ENCODE results near the gene IQSEC1.
"Not testable (repeated sequence)": the region's sequence is repeated elsewhere in the genome, so short reads cannot be mapped to it uniquely, and the experiment has no call there.

The IQSEC1 gene

GRCh38 chr3:12884790-12885582, 188.2 kb downstream of the IQSEC1 start:
- DNase-seq, result no peak

GRCh38 chr3:12884186-12884680, 189.0 kb downstream of the IQSEC1 start:
- no peak for DNase-seq

GRCh38 chr3:12882336-12883310, 190.6 kb downstream of the IQSEC1 start:
- DNase-seq, result no peak

- DNase-seq, result not testable (repeated sequence)
Measured at GRCh38 chr3:12881858-12882257, 191.4 kb downstream of the IQSEC1 start.

- no peak for DNase-seq
Measured at GRCh38 chr3:12879191-12879815, 193.9 kb downstream of the IQSEC1 start.

- DNase-seq, result not testable (repeated sequence)
Measured at GRCh38 chr3:12878758-12879157, 194.5 kb downstream of the IQSEC1 start.

- no peak for DNase-seq
Measured at GRCh38 chr3:12878141-12878574, 195.1 kb downstream of the IQSEC1 start.

- no peak for DNase-seq
Measured at GRCh38 chr3:12877040-12877439, 196.2 kb downstream of the IQSEC1 start.

- DNase-seq, result no peak
Measured at GRCh38 chr3:12875857-12876836, 197.1 kb downstream of the IQSEC1 start.

- no peak for DNase-seq
Measured at GRCh38 chr3:12871404-12871983, 201.7 kb downstream of the IQSEC1 start.

GRCh38 chr3:12870942-12871341, 202.3 kb downstream of the IQSEC1 start:
- no peak for DNase-seq

GRCh38 chr3:12869035-12869621, 204.1 kb downstream of the IQSEC1 start:
- no peak for DNase-seq

- peak; percentile 21 to 25 for DNase-seq
Measured at GRCh38 chr3:12868039-12869034, 204.9 kb downstream of the IQSEC1 start.

GRCh38 chr3:12866836-12867235, 206.4 kb downstream of the IQSEC1 start:
- DNase-seq, result no peak

GRCh38 chr3:12865271-12865670, 208.0 kb downstream of the IQSEC1 start:
- DNase-seq, result no peak

GRCh38 chr3:12862387-12862786, 210.8 kb downstream of the IQSEC1 start:
- DNase-seq, result no peak

- no peak for DNase-seq
Measured at GRCh38 chr3:12861611-12862010, 211.6 kb downstream of the IQSEC1 start.

- DNase-seq, result no peak
Measured at GRCh38 chr3:12859840-12860239, 213.4 kb downstream of the IQSEC1 start.

GRCh38 chr3:12856626-12857025, 216.6 kb downstream of the IQSEC1 start:
- DNase-seq, result no peak

- DNase-seq, result no peak
Measured at GRCh38 chr3:12854565-12854964, 218.7 kb downstream of the IQSEC1 start.
